Glutamatergic neuron (in vitro differentiated cells): ENCODE results near the gene STXBP1. TPM values are rescaled to one million over a fixed set of nuclear protein-coding genes. Genes with fewer than 3 reads are reported as not detected.

ENCODE experiments used
- DNase-seq: peaks from one replicate; pipeline ENCODE4 v3.0.0; 2022
- H3K27ac Mint-ChIP-seq: one replicate; pipeline ENCODE4 v1.8.0; 2020; ENCODE audit warnings: mild to moderate bottlenecking, mixed read lengths, inconsistent platforms; ENCODE audit not compliant: unreplicated experiment
- H3K27me3 Mint-ChIP-seq: one replicate; pipeline ENCODE4 v1.8.0; 2020; ENCODE audit warnings: mild to moderate bottlenecking, moderate library complexity, mixed read lengths, inconsistent platforms; ENCODE audit not compliant: unreplicated experiment
- H3K36me3 Mint-ChIP-seq: one replicate; pipeline ENCODE4 v1.8.0; 2020; ENCODE audit warnings: mild to moderate bottlenecking, mixed read lengths, inconsistent platforms; ENCODE audit not compliant: unreplicated experiment
- H3K4me1 Mint-ChIP-seq: one replicate; pipeline ENCODE4 v1.8.0; 2020; ENCODE audit warnings: mild to moderate bottlenecking, low read depth, mixed read lengths, inconsistent platforms; ENCODE audit not compliant: unreplicated experiment
- H3K4me3 Mint-ChIP-seq: one replicate; pipeline ENCODE4 v1.8.0; 2020; ENCODE audit warnings: mild to moderate bottlenecking, mixed read lengths, inconsistent platforms; ENCODE audit not compliant: unreplicated experiment
- H3K9me3 Mint-ChIP-seq: one replicate; pipeline ENCODE4 v1.8.0; 2020; ENCODE audit warnings: mild to moderate bottlenecking, moderate library complexity, mixed read lengths, inconsistent platforms; ENCODE audit not compliant: unreplicated experiment
- CTCF ChIP-seq: fragments of 200-600 bp; sonication (generic); IDR thresholded peaks from one replicate; pipeline ENCODE4 v1.5.0; 2021; ENCODE audit not compliant: partially characterized antibody, unreplicated experiment
- total RNA-seq: library from RNA; stranded (reverse); fragmentation: NEBNext Ultra II Directional; extraction: Animal tissue kit (Norgen Biotek cat#: 25700); gene quantifications from one replicate; pipeline ENCODE4 v1.2.1, GENCODE V29; 2021; ENCODE audit not compliant: unreplicated experiment

The STXBP1 gene
- total RNA-seq, 1 donor from 2014 or later = 402 TPM

- Mint-ChIP-seq H3K36me3 (peaks cover 8% of the 10 kb centered on the region), H3K27ac (peak overlapping the region; percentile 86), H3K4me3 (no peak overlapping the region), H3K4me1 (peaks cover 47% of the 10 kb centered on the region), H3K27me3 (peaks cover 21% of the 10 kb centered on the region), H3K9me3 (peaks cover 19% of the 10 kb centered on the region)
- no peak for TF ChIP-seq CTCF
- DNase-seq = no peak
Observed at GRCh38 chr9:127664678-127665507, 52.8 kb downstream of the STXBP1 start.

GRCh38 chr9:127667127-127667844 is 55.2 kb downstream of the STXBP1 start:
- Mint-ChIP-seq H3K36me3 (peaks cover 16% of the 10 kb centered on the region), H3K27me3 (peaks cover 14% of the 10 kb centered on the region), H3K4me3 (no peak overlapping the region)

GRCh38 chr9:127667906-127668305 is 55.8 kb downstream of the STXBP1 start:
- H3K36me3 Mint-ChIP-seq = peaks cover 16% of the 10 kb centered on the region
- TF ChIP-seq CTCF = no peak
- no peak for DNase-seq
- H3K27ac Mint-ChIP-seq = peak overlapping the region; percentile 54
- peaks cover 2% of the 10 kb centered on the region for H3K9me3 Mint-ChIP-seq
- H3K4me1 Mint-ChIP-seq = peaks cover 21% of the 10 kb centered on the region
- H3K4me3 Mint-ChIP-seq = no peak overlapping the region
- peaks cover 12% of the 10 kb centered on the region for H3K27me3 Mint-ChIP-seq

More at GRCh38 chr9:127667127-127667844, 55.2 kb downstream of the STXBP1 start:
- Mint-ChIP-seq H3K27ac (peak overlapping the region; percentile 54), H3K9me3 (peaks cover 6% of the 10 kb centered on the region), H3K4me1 (peaks cover 26% of the 10 kb centered on the region)
- no peak for TF ChIP-seq CTCF
- no peak for DNase-seq

- Mint-ChIP-seq H3K4me3 (no peak overlapping the region), H3K27me3 (peaks cover 4% of the 10 kb centered on the region), H3K36me3 (peaks cover 8% of the 10 kb centered on the region), H3K9me3 (no peaks in the 10 kb centered on the region), H3K27ac (no peak overlapping the region), H3K4me1 (no peaks in the 10 kb centered on the region)
- TF ChIP-seq CTCF = no peak
- no peak for DNase-seq
Observed at GRCh38 chr9:127673234-127673633, 61.2 kb downstream of the STXBP1 start.

- peaks cover 2% of the 10 kb centered on the region for H3K4me1 Mint-ChIP-seq
- no peak for TF ChIP-seq CTCF
- DNase-seq = no peak
- H3K27ac Mint-ChIP-seq = no peak overlapping the region
- peaks cover 4% of the 10 kb centered on the region for H3K27me3 Mint-ChIP-seq
- peaks cover 4% of the 10 kb centered on the region for H3K9me3 Mint-ChIP-seq
- no peak overlapping the region for H3K4me3 Mint-ChIP-seq
- no peaks in the 10 kb centered on the region for H3K36me3 Mint-ChIP-seq
Observed at GRCh38 chr9:127676638-127677037, 64.6 kb downstream of the STXBP1 start.
